Measurements from ENCODE around the gene CILP2. TPM values are rescaled to one million over a fixed set of nuclear protein-coding genes. Genes with fewer than 3 reads are reported as not detected.

Gene CILP2
- total RNA-seq, 1 donor from 2014 or later = 0.82 TPM

GRCh38 chr19:19527674-19528625, 10.1 kb upstream of the CILP2 start:
- no peak for DNase-seq (ENCODE audit: low spot score in 2 of 2)
- FAIRE-seq = no peak

GRCh38 chr19:19528721-19529490, 9.2 kb upstream of the CILP2 start, which contains the start of gene YJEFN3:
Gene YJEFN3 (plus strand): TSS chr19:19528911. CDS start chr19:19528933, 22 bp downstream.
- FAIRE-seq (no peak), DNase-seq (ENCODE audit: low spot score in 2 of 2) (peak; percentile 75 to 84)

- no peak for DNase-seq (ENCODE audit: low spot score in 2 of 2)
- FAIRE-seq = no peak
Observed at GRCh38 chr19:19529783-19530422, 8.2 kb upstream of the CILP2 start.

- FAIRE-seq = no peak
- DNase-seq (ENCODE audit: low spot score in 2 of 2) = no peak
Observed at GRCh38 chr19:19530423-19530804, 7.7 kb upstream of the CILP2 start.

GRCh38 chr19:19530889-19531288, 7.2 kb upstream of the CILP2 start:
- no peak for DNase-seq (ENCODE audit: low spot score in 2 of 2)
- no peak for FAIRE-seq

- DNase-seq (ENCODE audit: low spot score in 2 of 2) (peak; percentile 85 to 90), FAIRE-seq (no peak)
Observed at GRCh38 chr19:19531951-19532805, 5.9 kb upstream of the CILP2 start.

- DNase-seq (ENCODE audit: low spot score in 2 of 2) = no peak
Observed at GRCh38 chr19:19532806-19533701, 5.0 kb upstream of the CILP2 start.

GRCh38 chr19:19533841-19534240, 4.2 kb upstream of the CILP2 start:
- FAIRE-seq = no peak
- no peak for DNase-seq (ENCODE audit: low spot score in 2 of 2)

More at GRCh38 chr19:19532806-19533701, 5.0 kb upstream of the CILP2 start:
- FAIRE-seq = no peak

- FAIRE-seq (no peak), DNase-seq (ENCODE audit: low spot score in 2 of 2) (no peak)
Observed at GRCh38 chr19:19534556-19535265, 3.4 kb upstream of the CILP2 start.

- DNase-seq (ENCODE audit: low spot score in 2 of 2) = no peak
- FAIRE-seq = no peak
Observed at GRCh38 chr19:19535311-19536191, 2.5 kb upstream of the CILP2 start.

- no peak for FAIRE-seq
- peak in 1 of 2 donors; percentile 60 for DNase-seq (ENCODE audit: low spot score in 2 of 2)
Observed at GRCh38 chr19:19537075-19538048, 703 bp upstream of the CILP2 start.

GRCh38 chr19:19538785-19539166, 711 bp downstream of the CILP2 start:
- DNase-seq (ENCODE audit: low spot score in 2 of 2) (peak in 1 of 2 donors; percentile 47), FAIRE-seq (no peak)

GRCh38 chr19:19539698-19540063, 1.6 kb downstream of the CILP2 start:
- DNase-seq (ENCODE audit: low spot score in 2 of 2) (peak in 1 of 2 donors; percentile 40), FAIRE-seq (no peak)

- FAIRE-seq = no peak
- peak; percentile 52 to 80 for DNase-seq (ENCODE audit: low spot score in 2 of 2)
Observed at GRCh38 chr19:19540064-19540714, 2.1 kb downstream of the CILP2 start.

GRCh38 chr19:19540715-19541515, 2.9 kb downstream of the CILP2 start:
- DNase-seq (ENCODE audit: low spot score in 2 of 2) = peak in 1 of 2 donors; percentile 42
- no peak for FAIRE-seq

All from frontal cortex (tissue), 4 donors.